T47D (cell line): ENCODE data around the gene TDRKH.

ENCODE experiments used
- DNase-seq, 2 experiments: peaks; one replicate each; pipeline versions ENCODE4 v3.0.0 to v3.0.0-alpha.2; 2011 to 2012; ENCODE audit warnings: low read depth in 1 of 2, low spot score in 1 of 2
- JUND ChIP-seq: IDR thresholded peaks from 2 replicates; pipeline ENCODE4 v1.6.1; 2012; ENCODE audit warnings: low read depth
- in situ Hi-C: cut with HindIII; loops from 2 replicates; pipeline ENCODE4 v1.10.0; 2016; ENCODE audit warnings: low sequenced_read_pairs, low pct_unique_long_range_greater_than_20kb

The TDRKH gene

DNA sequence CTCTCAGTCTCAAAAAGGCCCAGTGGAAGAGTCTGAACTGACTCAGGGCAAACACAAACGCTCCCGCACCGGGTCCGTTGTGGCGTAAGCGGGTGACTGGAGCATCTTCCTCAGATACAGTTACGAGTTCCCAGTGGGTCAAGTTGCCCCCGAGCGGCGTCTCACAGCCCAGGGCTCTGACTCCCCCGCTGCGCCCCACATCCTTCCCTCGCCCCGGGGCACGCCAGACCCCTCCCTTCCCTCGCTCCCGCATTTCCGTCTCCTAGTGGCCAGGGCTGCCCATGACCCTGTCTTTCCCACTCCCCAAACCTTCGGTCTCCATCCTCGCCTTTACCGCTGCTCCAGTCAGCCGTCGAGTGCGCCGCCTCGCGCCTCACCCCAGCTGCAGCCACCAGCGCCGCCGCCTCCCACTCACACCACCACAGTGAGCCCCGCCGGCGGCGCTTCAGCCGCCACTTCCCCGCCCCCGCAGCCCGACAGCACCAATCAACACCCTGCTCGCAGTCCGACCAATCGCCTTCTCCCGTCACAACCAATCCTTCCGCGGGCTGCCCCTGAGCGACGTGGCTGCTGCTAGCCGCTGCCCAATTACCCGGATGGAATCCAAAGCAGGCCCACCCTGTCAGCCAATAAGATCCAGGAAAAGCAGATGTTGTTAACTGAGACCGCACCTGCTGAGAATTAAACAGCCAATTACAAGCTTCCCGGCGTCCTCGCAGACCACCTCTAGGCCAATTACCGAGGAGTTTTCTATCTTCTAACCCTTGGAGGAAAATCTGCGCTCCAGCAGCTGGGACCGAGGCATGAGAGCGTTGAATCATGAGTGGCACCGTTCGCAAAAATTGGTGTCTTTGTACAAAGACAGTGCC lies at the start of gene TDRKH:
TDRKH (minus strand) TSS at position 430 of the 869 bp plus-strand sequence. CDS start 7,478 bp downstream, outside the sequence.
- in situ Hi-C loops, result no loop called here
- no peak for TF ChIP-seq JUND
- peak; percentile 100 for DNase-seq

DNA sequence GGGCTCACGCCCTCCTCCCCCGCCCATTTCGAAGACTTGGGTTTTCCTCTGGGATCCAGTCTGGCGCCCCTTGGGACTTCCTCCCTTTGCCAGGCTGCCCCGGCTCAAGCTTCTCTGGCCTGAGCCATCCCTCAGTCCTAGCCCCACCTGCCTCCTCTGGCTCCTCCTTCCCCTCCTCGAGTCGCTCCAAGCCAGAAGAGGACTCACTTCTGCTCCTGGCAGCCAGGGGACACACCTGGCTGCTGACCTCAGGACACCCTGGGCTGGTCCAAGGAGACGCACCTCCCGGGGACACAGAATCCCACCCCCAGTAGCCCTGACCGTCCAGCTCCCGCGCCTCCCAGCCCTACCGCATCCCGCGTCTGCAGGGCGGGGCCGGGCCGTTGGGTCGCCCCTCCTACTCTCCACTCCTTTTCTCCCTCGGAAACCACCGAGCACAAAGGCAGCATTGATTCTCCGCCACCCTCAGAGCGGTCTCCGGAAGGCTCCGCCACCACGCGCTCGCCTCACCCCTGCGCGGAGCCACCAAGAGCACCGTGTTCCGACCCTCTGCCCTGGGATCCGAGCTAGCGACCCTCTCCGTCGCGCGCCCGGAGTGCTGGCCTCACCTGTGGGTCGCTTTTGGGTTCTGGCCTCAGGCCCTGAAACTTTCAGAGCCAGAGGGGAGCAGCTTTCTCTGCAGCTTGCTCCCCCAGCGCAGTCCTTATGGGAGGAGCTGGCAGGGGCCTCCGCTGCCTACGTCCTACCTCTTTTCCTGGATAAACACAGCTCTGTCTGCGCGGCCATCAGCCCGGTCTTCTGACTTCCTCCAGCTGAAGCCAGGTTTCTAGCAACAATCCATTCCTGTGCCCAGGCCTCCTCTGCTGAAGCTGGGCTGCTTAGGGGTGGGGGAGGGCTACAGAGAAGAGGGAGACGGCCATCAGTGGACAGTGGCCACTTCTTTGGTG lies 49.4 kb upstream of the TDRKH start, which contains the start of gene C2CD4D:
C2CD4D (minus strand) TSS at position 364 of the 947 bp plus-strand sequence. CDS start 831 bp downstream, outside the sequence.
- no peak for TF ChIP-seq JUND
- DNase-seq, result peak; percentile 95 to 97
- in situ Hi-C loops, result no loop called here

DNA sequence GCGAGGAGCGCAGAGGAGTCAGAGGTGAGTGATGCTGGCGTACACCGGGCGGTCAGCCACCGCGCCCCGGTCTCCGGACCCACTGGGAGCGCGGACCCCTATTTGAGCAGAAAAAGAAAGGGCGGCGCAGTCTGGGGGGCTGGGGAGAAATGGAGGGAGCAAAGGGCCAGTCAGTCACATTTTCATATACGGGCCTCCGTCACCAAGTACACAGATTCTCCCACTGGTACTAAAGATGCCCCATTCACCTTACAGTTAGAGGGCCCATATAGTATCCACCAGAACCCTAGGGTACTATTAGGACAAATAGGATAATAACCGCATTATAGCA lies 48.7 kb upstream of the TDRKH start:
- no peak for TF ChIP-seq JUND
- in situ Hi-C loops, result no loop called here
- no peak for DNase-seq

DNA sequence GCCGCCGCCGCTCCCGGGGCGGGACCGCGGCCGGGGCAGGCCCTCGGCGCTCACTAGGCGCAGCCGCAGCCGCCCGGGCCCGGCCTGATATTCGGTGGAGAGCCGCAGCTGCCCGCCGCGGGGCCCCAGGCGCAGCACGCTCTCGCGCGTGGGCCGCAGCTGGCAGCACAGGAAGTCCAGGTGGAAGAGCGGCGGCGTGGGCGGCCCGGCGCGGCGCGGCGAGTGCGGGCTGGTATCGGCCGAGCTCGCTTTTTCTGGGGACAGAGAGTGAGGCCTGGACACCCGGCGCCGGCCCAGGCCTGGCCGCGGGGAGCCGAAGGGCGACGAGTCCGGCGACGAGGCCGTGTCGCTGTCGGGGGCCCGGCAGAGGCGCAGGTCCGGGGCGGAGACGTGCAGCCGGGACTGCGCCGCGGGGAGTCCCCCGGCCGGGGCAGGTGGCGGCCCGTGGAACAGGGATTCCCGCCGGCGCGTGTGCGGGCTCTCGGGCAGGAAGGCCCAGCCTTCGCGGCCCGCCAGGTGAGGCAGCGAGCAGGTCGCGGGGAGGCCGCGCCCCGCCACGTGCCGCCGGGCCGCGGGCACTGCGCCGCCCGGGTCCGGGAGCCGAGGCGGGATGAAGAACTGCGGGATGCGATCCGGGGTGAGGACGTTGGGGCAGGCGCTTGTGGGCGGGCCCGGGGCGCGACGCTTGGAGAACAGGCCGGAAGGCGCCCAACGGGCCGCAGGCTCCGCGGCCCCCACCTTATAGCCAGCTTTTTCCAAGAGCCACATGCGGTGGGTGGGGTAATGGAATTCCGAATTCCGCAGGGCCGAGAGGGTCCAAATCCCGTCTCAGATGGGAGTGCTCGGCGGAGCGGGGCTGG lies 48.2 kb upstream of the TDRKH start:
- in situ Hi-C loops, result no loop called here
- TF ChIP-seq JUND, result no peak
- no peak for DNase-seq

GRCh38 chr1:151837884-151838221 lies 47.6 kb upstream of the TDRKH start:
- in situ Hi-C loops, result no loop called here
- TF ChIP-seq JUND, result no peak
- DNase-seq, result no peak

DNA sequence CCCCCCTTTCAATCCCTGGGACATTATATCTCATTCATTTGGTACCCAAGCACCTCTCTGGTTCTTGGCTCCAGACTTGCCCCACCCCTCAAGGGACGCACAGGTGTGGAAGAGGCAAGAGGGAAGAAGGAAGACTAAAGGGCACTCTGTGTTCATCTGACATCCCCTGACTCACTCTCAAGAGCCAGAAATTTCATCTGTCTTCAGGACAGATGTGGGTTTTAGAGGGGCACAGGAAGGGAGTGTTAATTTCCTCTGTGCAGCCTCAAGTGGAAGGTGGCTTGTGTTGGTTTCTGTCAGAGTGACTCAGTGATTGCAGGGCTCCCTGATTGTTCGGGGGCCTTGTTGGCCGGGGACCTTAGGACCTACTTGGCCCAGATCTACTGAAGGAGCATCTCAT lies 46.9 kb upstream of the TDRKH start:
- in situ Hi-C loops, result no loop called here
- no peak for TF ChIP-seq JUND

GRCh38 chr1:151835596-151835995 lies 45.3 kb upstream of the TDRKH start:
- TF ChIP-seq JUND, result no peak
- no peak for DNase-seq
- in situ Hi-C loops, result no loop called here

More for the DNA sequence above, 46.9 kb upstream of the TDRKH start:
- no peak for DNase-seq

- in situ Hi-C loops, result no loop called here
- no peak for TF ChIP-seq JUND
- no peak for DNase-seq
These were observed 43.9 kb upstream of the TDRKH start for GRCh38 chr1:151834239-151834638.

DNA sequence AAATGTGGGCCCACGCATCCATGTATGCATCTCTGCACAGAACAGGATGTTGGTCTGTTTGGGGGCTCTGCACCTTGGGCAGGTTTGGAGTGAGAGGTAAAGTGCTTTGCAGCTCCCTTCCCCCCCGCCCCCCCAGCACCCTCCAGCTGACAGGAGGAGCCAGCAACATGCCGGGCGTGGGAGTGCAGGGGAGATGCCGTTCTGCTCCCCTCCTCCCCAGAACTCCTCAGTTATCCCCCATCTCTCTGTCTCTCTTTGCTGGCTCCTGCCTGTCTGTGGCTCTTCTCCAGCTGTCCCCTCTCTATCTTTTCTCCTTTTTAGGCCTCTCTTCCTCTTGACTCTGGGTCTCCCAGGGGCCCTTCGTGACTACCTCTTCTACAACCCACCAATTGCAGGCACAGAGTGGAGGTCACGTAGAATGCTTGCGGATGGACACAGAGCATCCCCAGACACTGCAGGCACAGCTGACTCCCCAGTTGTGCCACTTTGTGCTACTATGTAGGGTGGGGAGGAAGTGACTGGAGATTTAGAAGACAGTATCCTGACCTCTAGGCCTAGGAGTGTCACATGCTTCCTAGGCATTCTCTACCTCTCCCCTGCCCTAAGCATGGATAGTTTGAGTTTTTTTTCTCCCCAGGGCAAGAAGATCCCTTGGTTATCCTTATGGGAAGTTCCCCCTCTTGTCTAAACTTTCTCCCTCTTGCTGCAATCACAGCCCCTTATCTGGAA lies 43.0 kb upstream of the TDRKH start:
- in situ Hi-C loops, result no loop called here
- no peak for DNase-seq
- no peak for TF ChIP-seq JUND

DNA sequence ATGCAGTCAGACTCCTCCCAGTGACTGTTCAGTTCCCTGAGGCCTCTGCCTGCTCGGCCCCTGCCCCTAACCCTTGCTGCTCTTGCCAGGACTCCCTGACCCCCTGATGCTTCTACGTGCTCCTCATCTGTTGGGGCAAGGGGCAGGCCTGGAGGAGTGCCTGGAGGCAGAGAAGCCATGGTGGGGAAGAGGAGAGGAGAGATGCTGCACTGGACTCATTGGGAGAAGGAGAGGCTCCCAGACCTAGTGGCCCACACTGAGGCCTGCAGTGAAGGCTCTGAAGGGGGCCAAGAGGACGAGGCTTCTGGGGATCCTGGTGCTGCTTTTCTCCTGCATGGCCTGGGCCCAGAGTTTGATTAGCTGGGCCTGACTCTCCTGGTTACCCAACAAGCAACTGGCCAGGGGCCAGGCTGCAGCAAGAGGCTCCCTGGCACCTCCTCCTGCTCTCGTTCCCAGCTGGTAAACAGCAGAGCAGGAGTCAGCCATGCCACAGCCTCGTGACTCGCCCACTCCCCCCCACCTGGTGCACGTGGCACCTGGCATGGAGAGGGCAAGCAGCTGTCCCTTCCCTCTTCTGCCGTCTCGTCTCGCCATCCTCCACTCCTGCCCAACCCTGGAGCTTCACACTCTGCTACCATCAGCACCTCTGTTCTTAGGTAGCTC lies 42.1 kb upstream of the TDRKH start:
- in situ Hi-C loops, result no loop called here
- no peak for TF ChIP-seq JUND
- DNase-seq, result peak; percentile 88 to 98

- in situ Hi-C loops, result no loop called here
- TF ChIP-seq JUND, result no peak
- peak; percentile 70 to 86 for DNase-seq
These were observed 41.3 kb upstream of the TDRKH start, which contains the start of gene RORC for GRCh38 chr1:151831605-151832004. RORC (minus strand) TSS chr1:151831802; CDS start chr1:151831764, 38 bp downstream.
